PC-3 (cell line): ENCODE results near the gene PIK3C3. TPM values are rescaled to one million over a fixed set of nuclear protein-coding genes. Genes with fewer than 3 reads are reported as not detected.

Source experiments
- ATAC-seq: fragments of 200-7000 bp; cut with Tn5 transposase; 2 replicates; pipeline ENCODE4 v1.9.1; 2020; ENCODE audit warnings: mild to moderate bottlenecking, moderate library complexity
- BruUV-seq: library from RNA; stranded (reverse); fragments of 400-500 nt; replicated peaks from 2 replicates; lab custom pipeline; 2021; lab: Mats Ljungman, UMichigan
- CTCF ChIA-PET: fragments of 300-600 bp; sonication (Branson Sonifier 250); formaldehyde crosslinking; loops from one replicate; lab custom pipeline; 2022; ENCODE audit warnings: antibody characterized with exemption; lab: Charles Lee
- POLR2A ChIA-PET: fragments of 300-600 bp; sonication (Branson Sonifier 250); formaldehyde crosslinking; loops from one replicate; lab custom pipeline; 2022; ENCODE audit warnings: antibody characterized with exemption; ENCODE audit not compliant: unreplicated experiment; lab: Charles Lee
- DNase-seq: peaks from one replicate; pipeline ENCODE4 v3.0.0-alpha.2; 2015
- H2AFZ ChIP-seq: fragments of 300-600 bp; sonication (generic); 2 replicates; pipeline ENCODE4 v1.6.0; 2016; ENCODE audit warnings: antibody characterized with exemption, low read length
- H3F3A ChIP-seq: fragments of 300-600 bp; sonication (generic); one replicate; pipeline ENCODE4 v1.6.0; 2017; ENCODE audit warnings: antibody characterized with exemption, low read length, control low read depth, mild to moderate bottlenecking; ENCODE audit not compliant: unreplicated experiment
- H3K27ac ChIP-seq: fragments of 300-600 bp; sonication (generic); 2 replicates; pipeline ENCODE4 v1.5.1; 2016; ENCODE audit warnings: mild to moderate bottlenecking, low read length
- H3K27me3 ChIP-seq: fragments of 300-600 bp; sonication (generic); 2 replicates; pipeline ENCODE4 v1.6.1; 2016; ENCODE audit warnings: low read length, mixed read lengths
- H3K36me3 ChIP-seq: fragments of 300-600 bp; sonication (generic); 2 replicates; pipeline ENCODE4 v1.6.1; 2016; ENCODE audit warnings: low read depth, mixed run types, low read length, mixed read lengths
- H3K4me1 ChIP-seq: fragments of 300-600 bp; sonication (generic); 2 replicates; pipeline ENCODE4 v1.5.1; 2016; ENCODE audit warnings: low read length; ENCODE audit not compliant: insufficient read depth
- H3K4me2 ChIP-seq: fragments of 300-600 bp; sonication (generic); 2 replicates; pipeline ENCODE4 v1.6.0; 2016; ENCODE audit warnings: low read length
- H3K4me3 ChIP-seq: fragments of 300-600 bp; sonication (generic); 2 replicates; pipeline ENCODE4 v1.5.1; 2016; ENCODE audit warnings: mild to moderate bottlenecking, low read length, mixed read lengths
- H3K79me2 ChIP-seq: fragments of 300-600 bp; sonication (generic); 2 replicates; pipeline ENCODE4 v1.6.1; 2017; ENCODE audit warnings: low read length, mixed read lengths
- H3K9ac ChIP-seq: fragments of 300-600 bp; sonication (generic); 2 replicates; pipeline ENCODE4 v1.6.0; 2016; ENCODE audit warnings: mild to moderate bottlenecking, low read length
- H3K9me2 ChIP-seq: fragments of 300-600 bp; sonication (generic); replicated peaks from 2 replicates; pipeline ENCODE4 v1.6.1; 2016; ENCODE audit warnings: mixed run types, low read length, mixed read lengths
- H3K9me3 ChIP-seq: fragments of 300-600 bp; sonication (generic); 2 replicates; pipeline ENCODE4 v1.6.1; 2016; ENCODE audit warnings: low read length, mixed read lengths
- H4K20me1 ChIP-seq: fragments of 300-600 bp; sonication (generic); 2 replicates; pipeline ENCODE4 v1.6.1; 2016; ENCODE audit warnings: low read length, mixed read lengths
- CTCF ChIP-seq: fragments of 300-600 bp; sonication (generic); conservative IDR thresholded peaks from 2 replicates; pipeline ENCODE4 v1.5.1; 2017; ENCODE audit warnings: antibody characterized with exemption, low read depth, mild to moderate bottlenecking, low read length
- EZH2 ChIP-seq: fragments of 300-600 bp; sonication (generic); IDR thresholded peaks from one replicate; pipeline ENCODE4 v1.6.1; 2017; ENCODE audit warnings: antibody characterized with exemption, mild to moderate bottlenecking, low read length; ENCODE audit not compliant: unreplicated experiment
- EZH2phosphoT487 ChIP-seq: fragments of 300-600 bp; sonication (generic); IDR thresholded peaks from 2 replicates; pipeline ENCODE4 v1.6.1; 2018; ENCODE audit warnings: mild to moderate bottlenecking, antibody characterized with exemption, low read length, borderline replicate concordance
- intact Hi-C: fragments of 100-400 bp; cut with micrococcal nuclease; formaldehyde crosslinking; loops from 2 replicates; pipeline ENCODE4 v1.9.0; 2023
- total RNA-seq: library from RNA; depleted of rRNA; stranded (reverse); fragments of >200 nt; gene quantifications from 2 replicates; pipeline ENCODE4 v1.2.3, GENCODE V29; 2014

The PIK3C3 gene
- total RNA-seq, 1 experiment from 2014 or later, result 25.9 TPM

DNA sequence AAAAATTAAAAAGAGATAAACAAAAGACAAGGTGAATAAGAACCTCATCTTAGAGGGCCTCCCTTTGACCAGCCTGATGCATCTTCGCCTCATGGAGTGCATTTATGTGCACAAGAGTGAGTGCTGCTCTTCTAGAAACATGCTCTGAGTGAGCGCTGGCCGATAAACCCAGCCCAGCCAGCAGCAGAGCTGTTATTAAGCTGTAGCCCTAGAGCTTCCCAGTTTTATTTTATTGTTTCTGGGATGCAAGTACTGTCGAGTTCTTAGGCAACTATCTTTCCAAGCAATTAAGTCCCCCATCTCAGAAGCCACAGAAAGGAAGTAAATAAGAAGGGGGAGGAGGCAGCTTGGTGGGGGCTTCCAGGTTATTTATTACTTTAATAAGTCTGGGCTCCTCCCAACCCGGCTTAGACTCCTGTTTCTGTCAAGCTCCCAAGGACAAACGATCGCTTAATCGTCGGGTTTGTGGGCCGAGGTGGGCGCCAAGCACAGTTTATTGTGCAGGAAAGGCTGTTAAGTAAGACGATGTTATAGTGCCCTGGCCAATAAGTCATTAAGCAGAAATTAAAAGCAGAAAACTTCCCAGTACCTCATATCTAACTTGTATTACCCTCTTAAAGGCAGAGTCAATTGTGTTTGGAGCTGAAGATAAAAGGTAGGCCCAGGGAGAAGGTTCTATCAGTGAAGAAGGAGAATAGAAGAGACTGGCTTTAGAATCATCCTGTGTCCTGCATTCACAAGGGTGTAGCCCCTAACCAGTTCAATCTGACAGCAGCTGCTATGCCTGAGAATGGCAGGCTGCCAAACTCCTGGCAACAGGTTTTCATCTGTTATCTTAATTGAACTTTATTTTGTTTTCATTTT, 176.3 kb downstream of the PIK3C3 start:
- intact Hi-C loops, result no loop called here
- Histone ChIP-seq H3K9me2 (no peaks in the 10 kb centered on the region), H3K4me1 (no peaks in the 10 kb centered on the region), H3K36me3 (no peaks in the 10 kb centered on the region), H3K9me3 (no peaks in the 10 kb centered on the region), H3K79me2 (no peaks in the 10 kb centered on the region), H3K4me3 (no peak overlapping the region), H3F3A (no peaks in the 10 kb centered on the region), H2AFZ (no peak overlapping the region), H3K27ac (no peak overlapping the region), H3K9ac (no peak overlapping the region), H4K20me1 (no peaks in the 10 kb centered on the region), H3K4me2 (no peak overlapping the region), H3K27me3 (no peaks in the 10 kb centered on the region)
- ChIA-PET POLR2A (no interaction called here), CTCF (no interaction called here)
- ATAC-seq (no peak), DNase-seq (no peak)
- BruUV-seq, result no TSS peak
- TF ChIP-seq CTCF, result no peak
- TF ChIP-seq EZH2, result no peak
- TF ChIP-seq EZH2phosphoT487, result no peak

GRCh38 chr18:42131930-42132244, 176.9 kb downstream of the PIK3C3 start:
- Histone ChIP-seq H3K27me3 (no peaks in the 10 kb centered on the region), H3K4me3 (no peak overlapping the region), H4K20me1 (no peaks in the 10 kb centered on the region), H3K9me2 (no peaks in the 10 kb centered on the region), H3K36me3 (no peaks in the 10 kb centered on the region), H3K79me2 (no peaks in the 10 kb centered on the region), H3F3A (no peaks in the 10 kb centered on the region), H3K27ac (no peak overlapping the region), H2AFZ (no peak overlapping the region), H3K4me1 (no peaks in the 10 kb centered on the region), H3K4me2 (no peak overlapping the region), H3K9ac (no peak overlapping the region), H3K9me3 (no peaks in the 10 kb centered on the region)
- POLR2A ChIA-PET, result no interaction called here
- DNase-seq (no peak), ATAC-seq (no peak)
- intact Hi-C loops, result no loop called here
- TF ChIP-seq CTCF (no peak), EZH2phosphoT487 (no peak), EZH2 (no peak)
- CTCF ChIA-PET, result no interaction called here
- BruUV-seq, result no TSS peak
